ENCODE results near the gene ENPP3. TPM values are rescaled to one million over a fixed set of nuclear protein-coding genes. Genes with fewer than 3 reads are reported as not detected.

ENPP3 gene
- total and polyA plus RNA-seq, 8 donors = 0.31 to 13.0 (median 0.61) TPM; not detected in 2

DNA sequence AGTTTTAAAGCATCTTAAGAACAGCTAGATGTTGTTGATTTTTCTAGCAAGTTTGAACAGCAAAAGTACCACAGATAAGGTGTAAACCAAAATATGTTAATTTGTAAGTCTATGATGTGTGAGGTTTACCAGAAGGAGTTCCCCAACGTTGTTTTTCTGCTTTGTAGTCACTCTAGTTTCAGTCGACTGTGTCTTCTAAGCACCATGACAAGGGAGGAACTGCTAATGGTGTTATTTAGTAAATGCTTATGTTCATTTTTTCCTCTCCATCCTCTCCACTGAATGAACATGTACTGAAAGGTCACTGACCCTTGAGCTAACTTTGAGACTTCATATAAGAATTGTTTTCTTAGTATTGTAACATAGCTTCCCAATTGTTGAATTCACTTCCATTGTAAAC is 3.0 kb downstream of the ENPP3 start:
- no peak for DNase-seq
- WGBS, 5 donors = 46 to 62% (median 52%) methylated on average over 2 of the region's 2 CpGs
- H3K36me3 ChIP-seq = no peaks in the 10 kb centered on the region
- no peaks in the 10 kb centered on the region for H3K9me3 ChIP-seq
- intact Hi-C loops (cut with DNase I; ENCODE audit: low total_unique reads) = no loop called here
- H3K4me1 ChIP-seq = peaks cover 0 to 4% (median 0%) of the 10 kb centered on the region in 4 donors
- TF ChIP-seq, protein P1, sequence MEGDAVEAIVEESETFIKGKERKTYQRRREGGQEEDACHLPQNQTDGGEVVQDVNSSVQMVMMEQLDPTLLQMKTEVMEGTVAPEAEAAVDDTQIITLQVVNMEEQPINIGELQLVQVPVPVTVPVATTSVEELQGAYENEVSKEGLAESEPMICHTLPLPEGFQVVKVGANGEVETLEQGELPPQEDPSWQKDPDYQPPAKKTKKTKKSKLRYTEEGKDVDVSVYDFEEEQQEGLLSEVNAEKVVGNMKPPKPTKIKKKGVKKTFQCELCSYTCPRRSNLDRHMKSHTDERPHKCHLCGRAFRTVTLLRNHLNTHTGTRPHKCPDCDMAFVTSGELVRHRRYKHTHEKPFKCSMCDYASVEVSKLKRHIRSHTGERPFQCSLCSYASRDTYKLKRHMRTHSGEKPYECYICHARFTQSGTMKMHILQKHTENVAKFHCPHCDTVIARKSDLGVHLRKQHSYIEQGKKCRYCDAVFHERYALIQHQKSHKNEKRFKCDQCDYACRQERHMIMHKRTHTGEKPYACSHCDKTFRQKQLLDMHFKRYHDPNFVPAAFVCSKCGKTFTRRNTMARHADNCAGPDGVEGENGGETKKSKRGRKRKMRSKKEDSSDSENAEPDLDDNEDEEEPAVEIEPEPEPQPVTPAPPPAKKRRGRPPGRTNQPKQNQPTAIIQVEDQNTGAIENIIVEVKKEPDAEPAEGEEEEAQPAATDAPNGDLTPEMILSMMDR (IDR thresholded peaks at IDR 0.05) = no peak
- no peak for TF ChIP-seq POLR2A (IDR thresholded peaks at IDR 0.05)
- no peak overlapping the region for H3K4me3 ChIP-seq
- H3K27me3 ChIP-seq = no peaks in the 10 kb centered on the region
- no peak overlapping the region for H3K27ac ChIP-seq

DNA sequence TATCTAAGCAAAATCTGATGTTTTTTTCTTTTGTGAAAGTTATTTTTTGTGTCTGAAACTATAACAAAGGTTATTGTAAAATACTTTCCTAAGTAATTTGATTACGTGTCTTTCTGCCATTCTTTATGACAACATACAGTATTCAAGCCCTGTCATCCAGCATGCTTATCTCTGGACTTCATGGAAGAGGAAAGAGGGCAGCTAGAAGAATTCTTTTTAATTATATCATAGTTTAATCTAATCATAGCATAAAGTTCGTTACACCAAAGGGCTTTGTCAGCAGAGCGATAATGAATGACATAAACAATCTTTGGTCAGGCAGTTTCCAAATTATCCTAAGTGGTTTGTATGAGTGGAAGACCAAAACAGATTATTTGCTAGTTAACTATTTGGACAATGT is 3.5 kb downstream of the ENPP3 start:
- DNase-seq = no peak
- TF ChIP-seq POLR2A (IDR thresholded peaks at IDR 0.05) = no peak
- TF ChIP-seq, protein P1 (IDR thresholded peaks at IDR 0.05) = no peak
- no peak for TF ChIP-seq EP300 (IDR thresholded peaks at IDR 0.05)
- TF ChIP-seq POLR2AphosphoS5 (IDR thresholded peaks at IDR 0.05) = no peak
- peaks cover 0 to 4% (median 0%) of the 10 kb centered on the region in 4 donors for H3K4me1 ChIP-seq
- H3K9me3 ChIP-seq = no peaks in the 10 kb centered on the region
- intact Hi-C loops (cut with DNase I; ENCODE audit: low total_unique reads) = no loop called here
- 46 to 67% (median 55%) methylated on average over 3 of the region's 3 CpGs for WGBS, 5 donors
- H3K27me3 ChIP-seq = no peaks in the 10 kb centered on the region
- no peak overlapping the region for H3K27ac ChIP-seq
- H3K36me3 ChIP-seq = no peaks in the 10 kb centered on the region
- no peak overlapping the region for H3K4me3 ChIP-seq

DNA sequence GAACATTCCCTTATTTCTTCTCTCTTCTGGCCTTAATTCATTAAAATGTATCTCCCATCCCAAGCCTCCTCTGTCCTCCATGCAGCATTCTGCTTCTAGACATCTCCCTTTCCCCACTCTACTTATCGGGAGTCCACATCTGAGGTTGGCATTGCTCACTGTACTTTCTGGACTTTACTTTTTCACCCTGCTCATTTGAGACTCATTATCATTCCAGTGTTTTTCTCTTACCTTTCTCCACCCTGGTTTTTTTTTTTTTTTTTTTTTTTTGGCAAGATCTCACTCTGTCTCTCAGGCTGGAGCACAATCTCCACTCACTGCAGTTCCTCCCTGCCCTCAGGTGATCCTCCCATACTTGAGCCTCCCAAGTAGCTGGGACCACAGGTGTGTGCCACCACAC is 4.5 kb downstream of the ENPP3 start:
- DNase-seq = no peak
- no peak overlapping the region for H3K4me3 ChIP-seq
- intact Hi-C loops (cut with DNase I; ENCODE audit: low total_unique reads) = no loop called here
- no peaks in the 10 kb centered on the region for H3K27me3 ChIP-seq
- TF ChIP-seq POLR2A (IDR thresholded peaks at IDR 0.05) (no peak), POLR2AphosphoS5 (IDR thresholded peaks at IDR 0.05) (no peak), EP300 (IDR thresholded peaks at IDR 0.05) (no peak)
- TF ChIP-seq, protein P1 (IDR thresholded peaks at IDR 0.05) = no peak
- H3K36me3 ChIP-seq = no peaks in the 10 kb centered on the region
- no peaks in the 10 kb centered on the region for H3K9me3 ChIP-seq
- H3K27ac ChIP-seq = no peak overlapping the region
- WGBS, 5 donors = 96 to 100% (median 100%) methylated on average over 1 of the region's 1 CpG
- H3K4me1 ChIP-seq = peaks cover 0 to 4% (median 0%) of the 10 kb centered on the region in 4 donors

DNA sequence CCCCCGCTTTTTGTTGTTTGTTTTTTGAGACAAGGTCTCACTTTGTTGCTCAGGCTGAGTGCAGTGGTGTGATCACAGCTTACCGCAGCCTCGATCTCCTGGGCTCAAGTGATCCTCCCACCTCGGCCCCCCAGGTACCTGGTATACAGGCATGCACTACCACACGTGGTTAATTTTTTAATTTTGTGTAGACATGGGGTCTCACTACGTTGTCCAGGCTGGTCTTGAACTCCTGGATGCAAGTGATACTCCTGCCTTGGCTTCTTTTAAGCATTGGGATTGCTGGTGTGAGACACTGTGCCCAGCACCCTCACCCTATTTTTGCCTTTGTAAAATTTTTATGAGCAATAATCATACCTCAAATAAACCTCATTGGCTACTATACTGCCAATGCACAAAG is 5.5 kb downstream of the ENPP3 start:
- Histone ChIP-seq H3K27me3 (no peaks in the 10 kb centered on the region), H3K9me3 (no peaks in the 10 kb centered on the region), H3K4me3 (no peak overlapping the region), H3K27ac (no peak overlapping the region), H3K36me3 (no peaks in the 10 kb centered on the region), H3K4me1 (peaks cover 0 to 4% (median 0%) of the 10 kb centered on the region in 4 donors)
- 82 to 90% (median 88%) methylated on average over 6 of the region's 6 CpGs for WGBS, 5 donors
- intact Hi-C loops (cut with DNase I; ENCODE audit: low total_unique reads) = no loop called here
- DNase-seq = no peak
- TF ChIP-seq POLR2A (IDR thresholded peaks at IDR 0.05) (no peak), EP300 (IDR thresholded peaks at IDR 0.05) (no peak), POLR2AphosphoS5 (IDR thresholded peaks at IDR 0.05) (no peak)
- TF ChIP-seq, protein P1 (IDR thresholded peaks at IDR 0.05) = no peak

Measured in stomach (tissue), 9 donors.